ENCODE results near the gene SORCS2. TPM values are rescaled to one million over a fixed set of nuclear protein-coding genes. Genes with fewer than 3 reads are reported as not detected.

Gene SORCS2
- total RNA-seq, 1 donor = 0.27 TPM

- no peak for DNase-seq (ENCODE audit: low read depth)
- H3K4me3 ChIP-seq (ENCODE audit: low read depth, low read length) = no peak overlapping the region
- TF ChIP-seq, protein P1, sequence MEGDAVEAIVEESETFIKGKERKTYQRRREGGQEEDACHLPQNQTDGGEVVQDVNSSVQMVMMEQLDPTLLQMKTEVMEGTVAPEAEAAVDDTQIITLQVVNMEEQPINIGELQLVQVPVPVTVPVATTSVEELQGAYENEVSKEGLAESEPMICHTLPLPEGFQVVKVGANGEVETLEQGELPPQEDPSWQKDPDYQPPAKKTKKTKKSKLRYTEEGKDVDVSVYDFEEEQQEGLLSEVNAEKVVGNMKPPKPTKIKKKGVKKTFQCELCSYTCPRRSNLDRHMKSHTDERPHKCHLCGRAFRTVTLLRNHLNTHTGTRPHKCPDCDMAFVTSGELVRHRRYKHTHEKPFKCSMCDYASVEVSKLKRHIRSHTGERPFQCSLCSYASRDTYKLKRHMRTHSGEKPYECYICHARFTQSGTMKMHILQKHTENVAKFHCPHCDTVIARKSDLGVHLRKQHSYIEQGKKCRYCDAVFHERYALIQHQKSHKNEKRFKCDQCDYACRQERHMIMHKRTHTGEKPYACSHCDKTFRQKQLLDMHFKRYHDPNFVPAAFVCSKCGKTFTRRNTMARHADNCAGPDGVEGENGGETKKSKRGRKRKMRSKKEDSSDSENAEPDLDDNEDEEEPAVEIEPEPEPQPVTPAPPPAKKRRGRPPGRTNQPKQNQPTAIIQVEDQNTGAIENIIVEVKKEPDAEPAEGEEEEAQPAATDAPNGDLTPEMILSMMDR (IDR thresholded peaks at IDR 0.05; ENCODE audit: insufficient read depth, low read length) = no peak
Observed at GRCh38 chr4:7742807-7743280, 550.5 kb downstream of the SORCS2 start.

DNA sequence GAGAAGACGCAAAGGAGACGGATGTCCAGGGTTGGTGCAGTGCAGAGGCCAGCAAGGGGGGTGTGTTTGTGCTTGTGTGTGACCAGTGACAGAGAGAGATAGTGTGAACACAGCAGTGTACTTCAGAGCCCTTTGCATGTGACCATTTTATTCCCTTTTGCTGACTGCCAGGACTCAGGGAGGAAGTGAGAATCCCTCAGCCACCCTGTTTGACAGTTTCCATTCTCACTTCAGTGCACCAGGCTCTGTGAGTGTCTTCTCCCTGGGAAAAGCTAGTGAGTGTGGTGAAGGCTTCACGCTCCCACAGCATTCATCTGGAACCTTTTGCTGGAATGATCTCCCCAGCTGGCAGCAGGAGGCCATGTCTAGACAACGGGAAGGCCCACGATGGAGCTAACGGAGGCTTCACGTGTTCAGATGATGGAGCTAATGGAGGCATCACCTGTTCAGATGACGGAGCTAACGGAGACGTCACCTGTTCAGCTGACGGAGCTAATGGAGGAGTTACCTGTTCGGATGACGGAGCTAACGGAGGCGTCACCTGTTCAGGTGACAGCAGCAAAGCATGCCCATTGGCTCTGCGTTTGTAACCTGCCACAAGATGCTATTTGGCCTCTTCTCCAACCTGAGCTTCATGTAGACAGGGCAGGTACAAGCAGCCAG is 551.9 kb downstream of the SORCS2 start:
- TF ChIP-seq, protein P1 (IDR thresholded peaks at IDR 0.05; ENCODE audit: insufficient read depth, low read length) = no peak
- no peak overlapping the region for H3K4me3 ChIP-seq (ENCODE audit: low read depth, low read length)
- DNase-seq (ENCODE audit: low read depth) = no peak

DNA sequence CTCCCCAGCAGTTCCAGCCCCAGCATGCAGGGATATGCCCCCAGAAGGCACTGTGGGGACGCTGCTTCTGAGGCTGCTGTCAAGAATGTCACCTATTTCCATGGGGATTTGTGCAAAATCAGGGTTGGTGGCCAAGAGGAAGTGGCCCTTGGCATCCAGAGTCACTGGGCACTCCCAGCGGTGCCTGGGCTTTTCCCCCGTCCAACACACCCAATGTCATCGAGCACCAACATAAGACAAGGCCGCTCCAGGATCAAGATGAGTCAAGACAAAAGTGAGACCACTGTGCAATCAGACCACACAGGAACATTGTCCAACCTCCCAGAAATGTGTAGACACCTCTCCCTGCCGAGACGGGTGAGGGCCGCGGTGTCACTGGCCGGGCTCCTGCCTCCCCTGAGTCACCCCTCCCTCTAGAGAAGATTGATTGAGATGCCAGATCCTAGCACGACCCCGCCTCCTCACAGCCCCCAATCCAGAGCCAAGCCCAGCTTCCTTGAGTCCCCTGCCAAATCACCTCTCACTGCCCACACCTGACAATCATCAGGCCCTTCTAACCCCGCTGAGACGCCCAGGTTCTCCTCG is 553.1 kb downstream of the SORCS2 start:
- TF ChIP-seq, protein P1 (IDR thresholded peaks at IDR 0.05; ENCODE audit: insufficient read depth, low read length) = no peak
- DNase-seq (ENCODE audit: low read depth) = no peak
- no peak overlapping the region for H3K4me3 ChIP-seq (ENCODE audit: low read depth, low read length)

DNA sequence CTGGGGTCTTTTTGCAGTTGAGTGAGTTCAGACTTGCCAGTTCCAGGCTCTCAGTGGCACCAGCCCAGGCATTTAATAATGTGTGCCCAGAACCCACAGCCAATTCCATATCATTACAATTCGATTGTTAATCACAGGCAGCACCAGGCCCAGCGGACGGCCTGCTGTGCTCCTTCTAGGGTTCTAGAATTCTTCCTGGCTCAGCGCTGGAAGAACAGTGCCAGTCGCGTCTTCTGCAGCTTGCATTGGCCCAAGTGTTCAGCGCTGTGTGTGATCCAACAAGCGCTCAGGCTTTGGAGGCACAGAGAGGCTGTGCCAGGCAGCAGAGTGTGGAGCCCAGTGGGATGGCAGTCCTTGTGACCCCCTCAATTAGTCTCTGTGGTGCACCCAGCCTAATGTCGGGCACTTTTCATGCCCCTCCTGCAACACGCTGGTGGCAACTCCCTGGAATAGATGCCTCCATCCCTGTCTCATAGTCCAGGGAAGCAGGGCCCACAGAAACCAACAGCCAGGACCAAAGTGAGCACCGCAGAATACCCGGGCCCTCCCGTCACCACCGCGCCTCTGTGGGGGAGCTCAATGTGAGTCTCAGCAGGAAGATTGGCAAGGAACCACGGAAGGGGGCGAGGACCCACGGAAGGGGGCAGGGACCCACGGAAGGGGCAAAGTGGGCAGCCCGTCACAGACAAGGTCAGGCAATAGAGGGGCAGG is 554.2 kb downstream of the SORCS2 start:
- TF ChIP-seq, protein P1 (IDR thresholded peaks at IDR 0.05; ENCODE audit: insufficient read depth, low read length) = no peak
- H3K4me3 ChIP-seq (ENCODE audit: low read depth, low read length) = no peak overlapping the region
- no peak for DNase-seq (ENCODE audit: low read depth)

DNA sequence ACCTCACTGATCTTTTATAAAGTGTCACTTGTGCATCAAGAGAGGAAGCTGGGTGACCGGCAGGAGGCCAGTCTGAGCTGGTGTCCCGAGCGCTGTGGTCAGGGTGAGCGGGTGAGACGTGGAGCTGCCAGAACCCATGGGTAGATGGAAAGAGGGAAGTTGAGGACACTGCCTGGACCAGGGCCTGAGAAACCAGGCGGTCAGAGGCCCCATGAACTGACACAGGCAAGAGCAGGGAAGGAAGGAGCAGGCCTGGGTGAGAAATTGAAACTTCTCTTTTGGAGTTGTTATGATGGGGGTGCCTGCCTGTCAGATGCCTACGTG is 554.7 kb downstream of the SORCS2 start:
- no peak overlapping the region for H3K4me3 ChIP-seq (ENCODE audit: low read depth, low read length)
- DNase-seq (ENCODE audit: low read depth) = no peak
- TF ChIP-seq, protein P1 (IDR thresholded peaks at IDR 0.05; ENCODE audit: insufficient read depth, low read length) = no peak

DNA sequence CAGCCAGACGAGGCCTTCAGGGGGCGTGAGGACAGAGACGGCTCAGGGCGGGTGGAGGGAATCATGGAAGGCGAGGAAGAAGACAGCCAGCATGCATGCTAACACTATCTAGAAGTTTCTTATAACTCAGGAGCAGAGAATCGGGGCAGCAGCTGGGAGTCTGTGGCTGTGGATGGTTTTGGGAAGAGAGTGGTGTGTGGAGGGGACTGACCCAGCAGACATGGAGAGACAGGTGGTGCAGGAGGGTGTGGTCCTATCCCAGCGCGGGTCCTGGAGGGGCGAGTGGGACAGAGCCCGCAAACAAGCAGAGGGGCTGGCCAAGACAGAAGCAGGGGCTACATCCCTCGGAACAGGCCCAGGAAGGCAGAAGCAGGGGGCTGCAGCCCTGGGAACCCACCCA is 555.2 kb downstream of the SORCS2 start:
- no peak for DNase-seq (ENCODE audit: low read depth)
- H3K4me3 ChIP-seq (ENCODE audit: low read depth, low read length) = no peak overlapping the region
- TF ChIP-seq, protein P1 (IDR thresholded peaks at IDR 0.05; ENCODE audit: insufficient read depth, low read length) = no peak
